ENCODE measurements around the gene PTPRG.

Gene PTPRG

GRCh38 chr3:62128681-62129080 lies 567.3 kb downstream of the PTPRG start:
- Histone ChIP-seq H3K36me3 (ENCODE audit: control insufficient read depth, insufficient read depth, low read length) (no peaks in the 10 kb centered on the region), H3K4me1 (peaks cover 15% of the 10 kb centered on the region), H2AFZ (no peak overlapping the region), H3K9ac (no peak overlapping the region), H3K79me2 (peaks cover 2% of the 10 kb centered on the region), H3K9me3 (ENCODE audit: control insufficient read depth, low read length) (no peaks in the 10 kb centered on the region), H3K27ac (no peak overlapping the region), H3K4me3 (ENCODE audit: low read depth, low read length) (no peak overlapping the region), H3K4me2 (ENCODE audit: low read length) (no peak overlapping the region), H3K27me3 (ENCODE audit: control insufficient read depth, insufficient read depth, low read length) (no peaks in the 10 kb centered on the region)
- TF ChIP-seq CTCF (IDR thresholded peaks at IDR 0.05) = no peak

GRCh38 chr3:62131050-62131449 lies 569.7 kb downstream of the PTPRG start:
- H3K9ac ChIP-seq = no peak overlapping the region
- H3K4me1 ChIP-seq = peaks cover 7% of the 10 kb centered on the region
- H3K9me3 ChIP-seq (ENCODE audit: control insufficient read depth, low read length) = no peaks in the 10 kb centered on the region
- H3K27me3 ChIP-seq (ENCODE audit: control insufficient read depth, insufficient read depth, low read length) = no peaks in the 10 kb centered on the region
- no peaks in the 10 kb centered on the region for H3K36me3 ChIP-seq (ENCODE audit: control insufficient read depth, insufficient read depth, low read length)
- no peak overlapping the region for H3K4me3 ChIP-seq (ENCODE audit: low read depth, low read length)
- H3K27ac ChIP-seq = no peak overlapping the region
- no peak for TF ChIP-seq CTCF (IDR thresholded peaks at IDR 0.05)
- no peak overlapping the region for H2AFZ ChIP-seq
- H3K4me2 ChIP-seq (ENCODE audit: low read length) = no peak overlapping the region
- peaks cover 2% of the 10 kb centered on the region for H3K79me2 ChIP-seq

DNA sequence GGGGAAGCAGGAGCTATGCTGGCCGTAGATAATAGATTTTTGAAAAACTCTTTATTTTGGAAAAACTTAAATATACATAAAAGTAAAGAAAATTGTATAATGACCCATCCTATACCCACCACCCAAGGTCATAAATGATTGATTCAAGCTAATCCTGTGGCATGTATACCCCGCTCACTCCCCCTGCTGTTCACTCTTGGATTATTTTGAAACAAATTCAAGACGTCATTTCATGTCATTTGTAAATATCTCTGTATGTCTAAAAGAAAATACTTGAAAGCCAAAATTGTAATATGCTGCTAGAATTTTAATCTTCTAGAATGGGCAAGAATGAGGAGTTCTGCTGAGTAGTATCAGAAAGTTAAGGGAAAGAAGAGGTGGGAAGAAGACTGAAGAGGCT lies 570.2 kb downstream of the PTPRG start:
- TF ChIP-seq CTCF (IDR thresholded peaks at IDR 0.05) = peak; percentile 50
- peaks cover 7% of the 10 kb centered on the region for H3K4me1 ChIP-seq
- H3K9me3 ChIP-seq (ENCODE audit: control insufficient read depth, low read length) = no peaks in the 10 kb centered on the region
- H3K27me3 ChIP-seq (ENCODE audit: control insufficient read depth, insufficient read depth, low read length) = no peaks in the 10 kb centered on the region
- no peak overlapping the region for H3K9ac ChIP-seq
- H3K4me2 ChIP-seq (ENCODE audit: low read length) = no peak overlapping the region
- no peak overlapping the region for H3K4me3 ChIP-seq (ENCODE audit: low read depth, low read length)
- H2AFZ ChIP-seq = no peak overlapping the region
- peaks cover 2% of the 10 kb centered on the region for H3K79me2 ChIP-seq
- H3K36me3 ChIP-seq (ENCODE audit: control insufficient read depth, insufficient read depth, low read length) = no peaks in the 10 kb centered on the region
- no peak overlapping the region for H3K27ac ChIP-seq

GRCh38 chr3:62132027-62132602 lies 570.7 kb downstream of the PTPRG start:
- no peaks in the 10 kb centered on the region for H3K27me3 ChIP-seq (ENCODE audit: control insufficient read depth, insufficient read depth, low read length)
- TF ChIP-seq CTCF (IDR thresholded peaks at IDR 0.05) = no peak
- no peak overlapping the region for H3K27ac ChIP-seq
- H3K4me2 ChIP-seq (ENCODE audit: low read length) = no peak overlapping the region
- no peak overlapping the region for H3K9ac ChIP-seq
- H2AFZ ChIP-seq = no peak overlapping the region
- no peak overlapping the region for H3K4me3 ChIP-seq (ENCODE audit: low read depth, low read length)
- peaks cover 7% of the 10 kb centered on the region for H3K4me1 ChIP-seq
- no peaks in the 10 kb centered on the region for H3K9me3 ChIP-seq (ENCODE audit: control insufficient read depth, low read length)
- H3K36me3 ChIP-seq (ENCODE audit: control insufficient read depth, insufficient read depth, low read length) = no peaks in the 10 kb centered on the region
- H3K79me2 ChIP-seq = peaks cover 2% of the 10 kb centered on the region

DNA sequence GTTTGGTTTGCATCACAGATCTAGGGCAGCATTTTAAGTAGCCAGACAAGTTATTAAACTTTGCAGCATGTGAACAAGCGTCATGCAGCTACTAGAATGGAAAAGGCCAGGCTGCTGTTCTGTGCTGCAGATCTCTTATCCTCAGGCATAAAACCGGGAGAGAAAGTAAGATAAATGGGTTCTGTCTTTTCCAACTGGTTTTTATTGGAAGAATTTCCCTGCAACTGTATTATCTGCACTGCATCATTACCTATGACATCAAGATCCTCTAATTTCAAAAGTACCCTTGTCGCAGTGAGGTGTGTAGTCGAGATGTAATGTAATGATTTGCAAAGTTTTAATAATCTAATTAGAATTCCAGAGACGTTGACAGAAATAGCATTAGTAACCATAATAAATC lies 571.6 kb downstream of the PTPRG start:
- Histone ChIP-seq H3K4me1 (peaks cover 7% of the 10 kb centered on the region), H3K27ac (no peak overlapping the region)

More for the DNA sequence above, 571.6 kb downstream of the PTPRG start:
- Histone ChIP-seq H3K4me3 (ENCODE audit: low read depth, low read length) (no peak overlapping the region), H3K4me2 (ENCODE audit: low read length) (no peak overlapping the region), H3K9ac (no peak overlapping the region), H3K27me3 (ENCODE audit: control insufficient read depth, insufficient read depth, low read length) (no peaks in the 10 kb centered on the region), H2AFZ (no peak overlapping the region), H3K79me2 (peaks cover 4% of the 10 kb centered on the region), H3K36me3 (ENCODE audit: control insufficient read depth, insufficient read depth, low read length) (no peaks in the 10 kb centered on the region), H3K9me3 (ENCODE audit: control insufficient read depth, low read length) (no peaks in the 10 kb centered on the region)
- no peak for TF ChIP-seq CTCF (IDR thresholded peaks at IDR 0.05)

All from parathyroid adenoma (tissue), 2 donors.